Measurements from ENCODE around the gene XYLT1. TPM values are rescaled to one million over a fixed set of nuclear protein-coding genes. Genes with fewer than 3 reads are reported as not detected.

XYLT1 gene
- total RNA-seq, 3 donors from 2014 or later, result 23.1 to 44.0 (median 34.1) TPM

DNA sequence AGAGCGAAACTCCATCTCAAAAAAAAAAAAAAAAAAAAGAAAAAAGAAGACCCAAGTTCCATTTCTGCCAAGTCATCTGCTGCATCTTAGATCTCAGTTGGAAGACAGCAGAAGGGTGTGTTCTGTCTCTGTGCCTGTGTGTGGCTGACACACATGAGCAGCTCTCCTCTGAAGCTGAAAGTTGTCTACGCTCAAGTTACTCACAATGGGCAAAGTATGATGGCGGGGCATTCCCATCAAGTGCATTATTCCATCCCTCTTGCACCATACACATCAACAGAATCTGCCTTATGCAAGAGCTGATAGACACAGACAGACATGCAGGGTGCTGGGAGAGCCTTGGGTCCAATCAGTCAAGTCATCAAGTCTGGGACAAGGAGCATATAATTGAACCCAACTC, 402.2 kb downstream of the XYLT1 start:
- ATAC-seq (no peak), DNase-seq (no peak)
- Histone ChIP-seq H3K9me3 (no peaks in the 10 kb centered on the region), H3K36me3 (ENCODE audit: low read depth) (no peaks in the 10 kb centered on the region), H3K4me1 (ENCODE audit: low read depth) (peaks cover 10% of the 10 kb centered on the region), H3K4me3 (no peak overlapping the region)
- no peak for TF ChIP-seq CTCF (IDR thresholded peaks at IDR 0.05)
- intact Hi-C loops (cut with DNase I, micrococcal nuclease), result no loop called here

DNA sequence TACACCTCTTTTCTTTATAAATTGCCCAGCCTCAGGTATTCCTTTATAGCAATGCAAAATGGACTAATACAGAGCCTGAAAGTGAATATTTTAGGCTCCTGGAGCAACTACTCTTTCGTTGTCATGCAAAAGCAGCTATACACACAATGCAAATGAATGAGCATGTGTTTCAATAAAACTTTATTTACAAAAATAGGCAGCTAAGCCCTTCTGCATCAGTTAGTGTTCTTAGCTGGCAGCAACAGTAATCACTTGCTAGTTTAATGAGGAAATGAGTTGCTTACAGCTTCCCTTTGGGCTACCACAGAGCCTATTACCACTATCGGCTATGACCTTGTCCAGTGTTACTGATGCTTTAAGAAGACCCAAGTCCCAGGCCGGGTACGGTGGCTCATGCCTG, 402.9 kb downstream of the XYLT1 start:
- Histone ChIP-seq H3K36me3 (ENCODE audit: low read depth) (no peaks in the 10 kb centered on the region), H3K4me3 (no peak overlapping the region), H3K4me1 (ENCODE audit: low read depth) (peaks cover 10% of the 10 kb centered on the region), H3K9me3 (no peaks in the 10 kb centered on the region)
- no peak for TF ChIP-seq CTCF (IDR thresholded peaks at IDR 0.05)
- intact Hi-C loops (cut with DNase I, micrococcal nuclease), result no loop called here
- DNase-seq (no peak), ATAC-seq (no peak)

DNA sequence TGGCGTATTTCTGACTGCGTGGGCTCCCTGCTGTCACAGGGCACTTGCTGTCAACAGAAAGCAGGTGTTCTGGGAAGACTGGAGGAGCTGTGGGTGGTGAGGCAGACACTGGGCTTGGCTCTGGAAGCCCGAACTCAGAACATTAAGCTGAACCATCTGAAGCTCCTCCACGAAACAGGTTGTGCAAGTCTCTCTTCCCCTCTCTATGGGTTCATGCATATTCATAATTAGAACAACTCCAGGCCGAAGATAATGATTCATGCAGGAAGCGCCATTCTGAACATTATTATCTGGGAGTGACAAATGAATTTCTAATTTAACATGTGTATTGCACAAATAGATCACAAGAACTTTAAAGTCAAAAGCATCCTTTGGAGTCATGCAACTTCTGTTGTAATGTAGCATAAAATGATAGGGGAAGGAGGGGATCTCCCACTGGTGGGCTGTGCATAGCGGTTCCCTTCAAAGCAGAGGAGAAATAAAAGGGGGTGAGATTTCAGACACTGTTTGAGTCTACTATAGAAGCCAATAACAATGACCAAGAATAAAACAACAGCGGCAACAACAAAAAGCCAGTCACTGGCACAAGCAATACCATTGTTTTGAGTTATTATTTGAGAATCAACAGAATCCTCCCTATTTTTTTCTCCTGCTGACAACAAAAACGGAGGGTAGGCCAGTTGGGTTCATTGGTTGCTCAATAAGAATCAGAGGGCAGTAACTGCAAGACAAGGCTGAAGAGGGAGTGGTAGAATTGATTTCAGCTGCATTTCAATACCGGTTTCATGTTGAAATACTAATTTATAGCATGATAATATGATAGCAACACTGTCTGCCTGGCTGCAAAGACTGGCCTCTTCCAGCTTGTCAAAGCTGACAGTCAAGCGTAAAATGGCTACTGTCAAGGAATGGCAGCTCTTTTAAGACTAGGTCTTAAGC, 407.3 kb downstream of the XYLT1 start:
- intact Hi-C loops (cut with DNase I, micrococcal nuclease), result no loop called here
- TF ChIP-seq CTCF (IDR thresholded peaks at IDR 0.05), result no peak
- Histone ChIP-seq H3K36me3 (ENCODE audit: low read depth) (no peaks in the 10 kb centered on the region), H3K4me3 (no peak overlapping the region), H3K9me3 (no peaks in the 10 kb centered on the region), H3K4me1 (ENCODE audit: low read depth) (no peaks in the 10 kb centered on the region)
- DNase-seq (no peak), ATAC-seq (no peak)

DNA sequence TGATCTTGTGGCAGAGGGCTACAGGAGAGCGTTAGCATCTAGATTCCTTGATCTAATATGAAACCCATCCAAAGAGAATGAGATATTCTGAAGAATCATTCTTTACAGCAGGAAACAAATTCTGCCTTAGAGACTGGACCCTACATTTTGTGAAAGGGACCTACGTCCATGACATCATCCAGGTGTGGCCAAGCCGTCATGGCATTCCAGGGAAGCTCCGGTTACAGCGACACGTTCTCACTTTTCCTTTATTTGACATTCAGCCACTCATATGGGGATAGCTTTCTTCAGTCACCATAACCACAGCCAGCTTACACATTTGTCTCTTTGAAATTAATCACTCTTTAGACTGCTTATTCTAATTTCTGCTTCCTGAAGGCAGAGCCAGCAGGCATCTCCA, 408.1 kb downstream of the XYLT1 start:
- TF ChIP-seq CTCF (IDR thresholded peaks at IDR 0.05), result no peak
- Histone ChIP-seq H3K9me3 (no peaks in the 10 kb centered on the region), H3K36me3 (ENCODE audit: low read depth) (no peaks in the 10 kb centered on the region), H3K4me1 (ENCODE audit: low read depth) (no peaks in the 10 kb centered on the region), H3K4me3 (no peak overlapping the region)
- intact Hi-C loops (cut with DNase I, micrococcal nuclease), result no loop called here
- ATAC-seq, result no peak
- DNase-seq, result no peak

GRCh38 chr16:17061326-17061725, 409.4 kb downstream of the XYLT1 start:
- Histone ChIP-seq H3K4me3 (no peak overlapping the region), H3K36me3 (ENCODE audit: low read depth) (no peaks in the 10 kb centered on the region), H3K4me1 (ENCODE audit: low read depth) (no peaks in the 10 kb centered on the region), H3K9me3 (no peaks in the 10 kb centered on the region)
- TF ChIP-seq CTCF (IDR thresholded peaks at IDR 0.05), result no peak
- DNase-seq (no peak), ATAC-seq (peak; percentile 43)
- intact Hi-C loops (cut with DNase I, micrococcal nuclease), result no loop called here
